Vagina (tissue), 2 donors: ENCODE measurements around the gene DNAJA2. TPM values are rescaled to one million over a fixed set of nuclear protein-coding genes. Genes with fewer than 3 reads are reported as not detected.

Experiments used
- DNase-seq, 2 donors: peaks; one replicate each; pipeline ENCODE4 v3.0.0-alpha.2; 2017; ENCODE audit errors: extremely low spot score in 2 of 2
- H3K27ac ChIP-seq: fragments of 200-600 bp; sonication (generic); one replicate; pipeline ENCODE4 v1.5.1; 2019
- H3K27me3 ChIP-seq: fragments of 200-600 bp; sonication (generic); one replicate; pipeline ENCODE4 v1.5.1; 2019
- H3K36me3 ChIP-seq, 2 donors: fragments of 200-600 bp; sonication (generic); one replicate each; pipeline ENCODE4 v1.5.1; 2017 to 2019
- H3K4me1 ChIP-seq: fragments of 200-600 bp; sonication (generic); one replicate; pipeline ENCODE4 v1.5.1; 2019
- H3K4me3 ChIP-seq, 2 donors: fragments of 200-600 bp; sonication (generic); 1 replicate in 1 of 2; 2 replicates in 1 of 2; pipeline ENCODE4 v1.5.1; 2016 to 2019
- H3K9me3 ChIP-seq: fragments of 200-600 bp; sonication (generic); one replicate; pipeline ENCODE4 v1.5.1; 2019
- CTCF ChIP-seq, 3 experiments: fragments of 450-650 bp in 2 of 3; fragments of 200-600 bp in 1 of 3; sonication (generic) in 1 of 3; IDR thresholded peaks; one replicate each; pipeline ENCODE4 v1.5.1; 2017 to 2019; ENCODE audit warnings: antibody characterized with exemption in 3 of 3, mild to moderate bottlenecking in 2 of 3, moderate library complexity in 2 of 3
- POLR2A ChIP-seq, 2 donors: fragments of 450-650 bp; IDR thresholded peaks; one replicate each; pipeline ENCODE4 v1.6.1; 2017; ENCODE audit warnings: antibody characterized with exemption in 2 of 2, mild to moderate bottlenecking in 2 of 2, moderate library complexity in 2 of 2
- POLR2AphosphoS5 ChIP-seq, 2 donors: sonication (generic); formaldehyde crosslinking; IDR thresholded peaks; one replicate each; pipeline ENCODE4 v1.9.0; 2017; ENCODE audit warnings: antibody characterized with exemption in 2 of 2, mild to moderate bottlenecking in 2 of 2, low read depth in 1 of 2; ENCODE audit not compliant: insufficient read depth in 1 of 2
- intact Hi-C: fragments of 100-400 bp; cut with DNase I; formaldehyde crosslinking; loops from one replicate; pipeline ENCODE4 v1.15.1; 2023
- total RNA-seq: library from RNA; depleted of rRNA; stranded (reverse); fragments of >200 nt; gene quantifications from one replicate; pipeline ENCODE4 v1.2.3, GENCODE V29; 2016

Gene DNAJA2
- total RNA-seq, 1 donor from 2014 or later, result 38.3 TPM

- no peaks in the 10 kb centered on the region for H3K27me3 ChIP-seq
- H3K9me3 ChIP-seq, result no peaks in the 10 kb centered on the region
- no peak for DNase-seq
- H3K36me3 ChIP-seq, result no peaks in the 10 kb centered on the region
- no peak overlapping the region for H3K27ac ChIP-seq
- intact Hi-C loops, result loop anchor here (5.0 kb wide), 1 partner anchor 56 kb away; no protein-coding TSS in a partner anchor
- TF ChIP-seq POLR2A (IDR thresholded peaks at IDR 0.05) (no peak), CTCF (IDR thresholded peaks at IDR 0.05) (peak; percentile 15 to 88 (median 69))
- no peaks in the 10 kb centered on the region for H3K4me1 ChIP-seq
- H3K4me3 ChIP-seq, result no peak overlapping the region
Observed at GRCh38 chr16:46908540-46909372, 64.7 kb downstream of the DNAJA2 start.

GRCh38 chr16:46907061-46907774 is 66.3 kb downstream of the DNAJA2 start:
- Histone ChIP-seq H3K4me3 (no peak overlapping the region), H3K9me3 (no peaks in the 10 kb centered on the region), H3K27ac (no peak overlapping the region), H3K36me3 (no peaks in the 10 kb centered on the region), H3K27me3 (no peaks in the 10 kb centered on the region), H3K4me1 (no peaks in the 10 kb centered on the region)
- DNase-seq, result no peak
- TF ChIP-seq CTCF (IDR thresholded peaks at IDR 0.05) (no peak), POLR2AphosphoS5 (IDR thresholded peaks at IDR 0.05; ENCODE audit: insufficient read depth in 1 of 2, low read depth in 1 of 2) (no peak), POLR2A (IDR thresholded peaks at IDR 0.05) (no peak)
- intact Hi-C loops, result loop anchor here (5.0 kb wide), 1 partner anchor 55 kb away; no protein-coding TSS in a partner anchor

GRCh38 chr16:46906360-46907060 is 67.0 kb downstream of the DNAJA2 start:
- Histone ChIP-seq H3K4me1 (no peaks in the 10 kb centered on the region), H3K36me3 (no peaks in the 10 kb centered on the region), H3K4me3 (no peak overlapping the region), H3K27ac (no peak overlapping the region), H3K9me3 (no peaks in the 10 kb centered on the region), H3K27me3 (no peaks in the 10 kb centered on the region)
- DNase-seq, result no peak
- intact Hi-C loops, result loop anchor here (5.0 kb wide), 1 partner anchor 54 kb away; no protein-coding TSS in a partner anchor
- TF ChIP-seq POLR2AphosphoS5 (IDR thresholded peaks at IDR 0.05; ENCODE audit: insufficient read depth in 1 of 2, low read depth in 1 of 2) (no peak), CTCF (IDR thresholded peaks at IDR 0.05) (no peak), POLR2A (IDR thresholded peaks at IDR 0.05) (no peak)

Other genes starting within 250 kb of the DNAJA2 start
- 0.25 TPM for gene MYLK3, start 225.3 kb downstream of the DNAJA2 start, total RNA-seq
- gene C16orf87, start 142.5 kb downstream of the DNAJA2 start, total RNA-seq, result 7.9 TPM
- 18.4 TPM for gene GPT2, start 89.3 kb downstream of the DNAJA2 start, total RNA-seq
- 2.7 TPM for gene NETO2, start 170.3 kb upstream of the DNAJA2 start, total RNA-seq